Neural progenitor cell (in vitro differentiated cells): ENCODE measurements around the gene SNCAIP.

ENCODE experiments used
- EZH2 ChIP-seq: fragments of 200-600 bp; sonication (generic); IDR thresholded peaks from 2 replicates; pipeline ENCODE4 v1.6.1; 2017; ENCODE audit warnings: antibody characterized with exemption, mild to moderate bottlenecking, moderate library complexity
- EZH2phosphoT487 ChIP-seq: fragments of 200-600 bp; sonication (generic); IDR thresholded peaks from 2 replicates; pipeline ENCODE4 v1.6.1; 2017; ENCODE audit warnings: antibody characterized with exemption
- TF ChIP-seq, protein P1 (sequence below): fragments of 200-600 bp; sonication (generic); IDR thresholded peaks from 2 replicates; pipeline ENCODE4 v1.5.1; 2017; ENCODE audit warnings: antibody characterized with exemption, mild to moderate bottlenecking

- TF ChIP-seq EZH2 (no peak), EZH2phosphoT487 (no peak)
- TF ChIP-seq, protein P1, sequence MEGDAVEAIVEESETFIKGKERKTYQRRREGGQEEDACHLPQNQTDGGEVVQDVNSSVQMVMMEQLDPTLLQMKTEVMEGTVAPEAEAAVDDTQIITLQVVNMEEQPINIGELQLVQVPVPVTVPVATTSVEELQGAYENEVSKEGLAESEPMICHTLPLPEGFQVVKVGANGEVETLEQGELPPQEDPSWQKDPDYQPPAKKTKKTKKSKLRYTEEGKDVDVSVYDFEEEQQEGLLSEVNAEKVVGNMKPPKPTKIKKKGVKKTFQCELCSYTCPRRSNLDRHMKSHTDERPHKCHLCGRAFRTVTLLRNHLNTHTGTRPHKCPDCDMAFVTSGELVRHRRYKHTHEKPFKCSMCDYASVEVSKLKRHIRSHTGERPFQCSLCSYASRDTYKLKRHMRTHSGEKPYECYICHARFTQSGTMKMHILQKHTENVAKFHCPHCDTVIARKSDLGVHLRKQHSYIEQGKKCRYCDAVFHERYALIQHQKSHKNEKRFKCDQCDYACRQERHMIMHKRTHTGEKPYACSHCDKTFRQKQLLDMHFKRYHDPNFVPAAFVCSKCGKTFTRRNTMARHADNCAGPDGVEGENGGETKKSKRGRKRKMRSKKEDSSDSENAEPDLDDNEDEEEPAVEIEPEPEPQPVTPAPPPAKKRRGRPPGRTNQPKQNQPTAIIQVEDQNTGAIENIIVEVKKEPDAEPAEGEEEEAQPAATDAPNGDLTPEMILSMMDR, result no peak
These were observed 14.3 kb upstream of the SNCAIP start for GRCh38 chr5:122297587-122298298.
